Fibroblast of lung (primary cell): Measurements from ENCODE around the gene PTGS1. TPM values are rescaled to one million over a fixed set of nuclear protein-coding genes. Genes with fewer than 3 reads are reported as not detected.

Experiments used
- DNase-seq, 2 donors: peaks; one replicate each; pipeline versions ENCODE4 v3.0.0 to v3.0.0-alpha.2; 2010; ENCODE audit warnings: low read depth in 2 of 2
- H2AFZ ChIP-seq: 2 replicates; pipeline ENCODE4 v1.5.1; 2012; ENCODE audit warnings: low read length, control low read depth, inconsistent platforms
- H3K27ac ChIP-seq: 2 replicates; pipeline ENCODE4 v1.5.1; 2011; ENCODE audit warnings: low read length, control low read depth; ENCODE audit not compliant: insufficient read depth
- H3K27me3 ChIP-seq: 2 replicates; pipeline ENCODE4 v1.5.1; 2011; ENCODE audit warnings: mild to moderate bottlenecking, low read length; ENCODE audit not compliant: control insufficient read depth, insufficient read depth
- H3K36me3 ChIP-seq: 2 replicates; pipeline ENCODE4 v1.5.1; 2011; ENCODE audit warnings: low read length; ENCODE audit not compliant: control insufficient read depth, insufficient read depth
- H3K4me1 ChIP-seq: 2 replicates; pipeline ENCODE4 v1.5.1; 2011; ENCODE audit warnings: low read length; ENCODE audit not compliant: control insufficient read depth, insufficient read depth; ENCODE audit errors: extremely low read depth
- H3K4me2 ChIP-seq: 2 replicates; pipeline ENCODE4 v1.5.1; 2011; ENCODE audit warnings: low read length, control low read depth; ENCODE audit not compliant: insufficient read depth; ENCODE audit errors: extremely low read depth
- H3K4me3 ChIP-seq, 4 experiments: fragments of 200-600 bp in 1 of 4; sonication (generic) in 1 of 4; replicated peaks in 1 of 4; 2 replicates each; pipeline ENCODE4 v1.5.1; 2011 to 2016; ENCODE audit warnings: low read length in 4 of 4, low read depth in 3 of 4, mild to moderate bottlenecking in 3 of 4, control low read depth in 2 of 4, inconsistent platforms in 1 of 4, mixed read lengths in 1 of 4; ENCODE audit not compliant: insufficient read depth in 1 of 4; ENCODE audit errors: control extremely low read depth in 1 of 4
- H3K79me2 ChIP-seq: 2 replicates; pipeline ENCODE4 v1.5.1; 2012; ENCODE audit warnings: mild to moderate bottlenecking, low read length, inconsistent platforms; ENCODE audit not compliant: control insufficient read depth, insufficient read depth
- H3K9ac ChIP-seq: 2 replicates; pipeline ENCODE4 v1.5.1; 2011; ENCODE audit warnings: mild to moderate bottlenecking, low read length, control low read depth; ENCODE audit not compliant: insufficient read depth
- H3K9me3 ChIP-seq: 2 replicates; pipeline ENCODE4 v1.5.1; 2012; ENCODE audit warnings: low read depth, low read length; ENCODE audit not compliant: control insufficient read depth, insufficient read depth
- H4K20me1 ChIP-seq: 2 replicates; pipeline ENCODE4 v1.5.1; 2011; ENCODE audit warnings: low read length; ENCODE audit not compliant: control insufficient read depth, insufficient read depth; ENCODE audit errors: extremely low read depth
- CTCF ChIP-seq, 2 donors: IDR thresholded peaks in 1 of 2; conservative IDR thresholded peaks in 1 of 2; 1 replicate in 1 of 2; 2 replicates in 1 of 2; pipeline ENCODE4 v1.5.1; 2011 to 2012; ENCODE audit warnings: low read length in 2 of 2, control low read depth in 1 of 2, inconsistent platforms in 1 of 2, low read depth in 1 of 2, mild to moderate bottlenecking in 1 of 2
- EZH2 ChIP-seq: IDR thresholded peaks from 2 replicates; pipeline ENCODE4 v1.5.1; 2012; ENCODE audit warnings: low read length, control low read depth, mild to moderate bottlenecking; ENCODE audit errors: missing control alignments
- polyA plus RNA-seq, 2 donors: library from polyadenylated mRNA; depleted of rRNA in 1 of 2; stranded (reverse) in 1 of 2; unstranded in 1 of 2; fragments of >200 nt; gene quantifications; 2 replicates each; pipeline ENCODE4 v1.2.1, GENCODE V29; 2011 to 2012; ENCODE audit warnings: missing spikeins in 1 of 2
- total RNA-seq: library from RNA; depleted of rRNA; stranded (reverse); fragments of >200 nt; gene quantifications from 2 replicates; pipeline ENCODE4 v1.2.1, GENCODE V29; 2014

PTGS1 gene
- total and polyA plus RNA-seq, 2 donors (not counting 1 experiment from before 2014, with no cell fraction given): 13.4 to 86.5 TPM

- Histone ChIP-seq H3K4me1 (peaks cover 30% of the 10 kb centered on the region), H2AFZ (no peak overlapping the region), H3K36me3 (no peaks in the 10 kb centered on the region), H3K4me2 (no peak overlapping the region), H3K9ac (no peak overlapping the region), H3K27me3 (no peaks in the 10 kb centered on the region), H3K79me2 (no peaks in the 10 kb centered on the region), H3K9me3 (no peaks in the 10 kb centered on the region), H4K20me1 (no peaks in the 10 kb centered on the region), H3K27ac (no peak overlapping the region), H3K4me3 (no peak overlapping the region)
- no peak for DNase-seq
- TF ChIP-seq CTCF (conservative IDR thresholded peaks at IDR 0.05 in 1 of 2, IDR thresholded peaks at IDR 0.05 in 1 of 2; ENCODE audit: low read depth in 1 of 2, low read length in 2 of 2) (no peak), EZH2 (no peak)
Measured at GRCh38 chr9:122397749-122398148, 26.9 kb downstream of the PTGS1 start.

- TF ChIP-seq CTCF (conservative IDR thresholded peaks at IDR 0.05 in 1 of 2, IDR thresholded peaks at IDR 0.05 in 1 of 2; ENCODE audit: low read depth in 1 of 2, low read length in 2 of 2) (no peak), EZH2 (no peak)
Measured at GRCh38 chr9:122398371-122398924, 27.6 kb downstream of the PTGS1 start.

GRCh38 chr9:122401896-122402295, 31.1 kb downstream of the PTGS1 start:
- peaks cover 13% of the 10 kb centered on the region for H3K4me1 ChIP-seq
- TF ChIP-seq EZH2 (no peak), CTCF (conservative IDR thresholded peaks at IDR 0.05 in 1 of 2, IDR thresholded peaks at IDR 0.05 in 1 of 2; ENCODE audit: low read depth in 1 of 2, low read length in 2 of 2) (no peak)
- no peak for DNase-seq
- H4K20me1 ChIP-seq: no peaks in the 10 kb centered on the region
- peak overlapping the region; percentile 92 for H3K27ac ChIP-seq
- no peak overlapping the region for H2AFZ ChIP-seq
- no peak overlapping the region for H3K4me2 ChIP-seq
- H3K79me2 ChIP-seq: no peaks in the 10 kb centered on the region
- H3K36me3 ChIP-seq: no peaks in the 10 kb centered on the region
- H3K9ac ChIP-seq: no peak overlapping the region
- no peaks in the 10 kb centered on the region for H3K27me3 ChIP-seq
- H3K4me3 ChIP-seq: no peak overlapping the region
- no peaks in the 10 kb centered on the region for H3K9me3 ChIP-seq

More at GRCh38 chr9:122398371-122398924, 27.6 kb downstream of the PTGS1 start:
- no peaks in the 10 kb centered on the region for H3K36me3 ChIP-seq
- no peaks in the 10 kb centered on the region for H4K20me1 ChIP-seq
- no peak overlapping the region for H3K4me3 ChIP-seq
- H3K9ac ChIP-seq: no peak overlapping the region
- H3K4me2 ChIP-seq: no peak overlapping the region
- H3K9me3 ChIP-seq: no peaks in the 10 kb centered on the region
- no peaks in the 10 kb centered on the region for H3K27me3 ChIP-seq
- DNase-seq: no peak
- no peaks in the 10 kb centered on the region for H3K79me2 ChIP-seq
- H3K27ac ChIP-seq: no peak overlapping the region
- H3K4me1 ChIP-seq: peaks cover 32% of the 10 kb centered on the region
- no peak overlapping the region for H2AFZ ChIP-seq
